Measurements from ENCODE around the gene NDST3.

DNA sequence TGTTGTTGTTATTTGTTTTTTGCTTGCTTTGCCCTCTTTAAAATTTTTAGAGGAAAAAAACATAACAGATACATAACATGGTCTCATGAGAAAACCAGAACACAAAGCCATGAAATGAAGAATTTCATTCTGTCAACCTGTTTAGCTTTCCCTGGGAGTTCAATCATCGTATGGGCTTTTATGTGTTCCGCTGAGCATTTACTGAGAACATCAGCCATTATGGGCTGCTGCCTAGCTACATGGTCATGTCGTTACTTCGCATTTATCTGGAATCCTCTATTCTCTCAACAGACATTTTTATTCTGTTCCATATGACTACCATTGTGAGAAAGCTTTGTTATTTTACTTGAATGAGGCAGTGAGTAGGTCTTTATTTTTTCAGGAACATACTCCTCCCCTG lies 51.4 kb downstream of the NDST3 start:
- TF ChIP-seq, protein P1, sequence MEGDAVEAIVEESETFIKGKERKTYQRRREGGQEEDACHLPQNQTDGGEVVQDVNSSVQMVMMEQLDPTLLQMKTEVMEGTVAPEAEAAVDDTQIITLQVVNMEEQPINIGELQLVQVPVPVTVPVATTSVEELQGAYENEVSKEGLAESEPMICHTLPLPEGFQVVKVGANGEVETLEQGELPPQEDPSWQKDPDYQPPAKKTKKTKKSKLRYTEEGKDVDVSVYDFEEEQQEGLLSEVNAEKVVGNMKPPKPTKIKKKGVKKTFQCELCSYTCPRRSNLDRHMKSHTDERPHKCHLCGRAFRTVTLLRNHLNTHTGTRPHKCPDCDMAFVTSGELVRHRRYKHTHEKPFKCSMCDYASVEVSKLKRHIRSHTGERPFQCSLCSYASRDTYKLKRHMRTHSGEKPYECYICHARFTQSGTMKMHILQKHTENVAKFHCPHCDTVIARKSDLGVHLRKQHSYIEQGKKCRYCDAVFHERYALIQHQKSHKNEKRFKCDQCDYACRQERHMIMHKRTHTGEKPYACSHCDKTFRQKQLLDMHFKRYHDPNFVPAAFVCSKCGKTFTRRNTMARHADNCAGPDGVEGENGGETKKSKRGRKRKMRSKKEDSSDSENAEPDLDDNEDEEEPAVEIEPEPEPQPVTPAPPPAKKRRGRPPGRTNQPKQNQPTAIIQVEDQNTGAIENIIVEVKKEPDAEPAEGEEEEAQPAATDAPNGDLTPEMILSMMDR (IDR thresholded peaks at IDR 0.05; ENCODE audit: insufficient read depth, low read length, poor library complexity, severe bottlenecking): no peak
- TF ChIP-seq EZH2phosphoT487 (conservative IDR thresholded peaks at IDR 0.05; ENCODE audit: low read length): no peak

Data from SU-DHL-6 (cell line).